DND-41 (cell line): Measurements from ENCODE around the gene ZSWIM4.

Source experiments
- ATAC-seq: fragments of 200-7000 bp; cut with Tn5 transposase; 3 replicates; pipeline ENCODE4 v1.9.1; 2021; ENCODE audit warnings: low read depth; ENCODE audit not compliant: insufficient read depth
- DNase-seq: peaks from one replicate; pipeline ENCODE4 v3.0.0-alpha.2; 2020
- H2AFZ ChIP-seq: 2 replicates; pipeline ENCODE4 v1.6.0; 2012; ENCODE audit warnings: low read depth, low read length
- H3K27ac ChIP-seq: 2 replicates; pipeline ENCODE4 v1.5.1; 2012; ENCODE audit warnings: low read length, inconsistent platforms
- H3K27me3 ChIP-seq: fragments of 200-600 bp; sonication (generic); 2 replicates; pipeline ENCODE4 v1.6.0; 2012; ENCODE audit warnings: low read length, mild to moderate bottlenecking, inconsistent platforms; ENCODE audit not compliant: insufficient read depth, poor library complexity
- H3K36me3 ChIP-seq: 2 replicates; pipeline ENCODE4 v1.5.1; 2012; ENCODE audit warnings: low read length, inconsistent platforms; ENCODE audit not compliant: insufficient read depth
- H3K4me1 ChIP-seq: 2 replicates; pipeline ENCODE4 v1.5.1; 2012; ENCODE audit warnings: mild to moderate bottlenecking, low read length; ENCODE audit not compliant: insufficient read depth
- H3K4me2 ChIP-seq: 2 replicates; pipeline ENCODE4 v1.6.0; 2012; ENCODE audit warnings: mild to moderate bottlenecking, moderate library complexity, low read length, inconsistent platforms; ENCODE audit not compliant: insufficient read depth
- H3K4me3 ChIP-seq, 2 experiments: fragments of 200-600 bp in 1 of 2; shearing (Covaris generic) in 1 of 2; 2 replicates each; pipeline ENCODE4 v1.5.1; 2012 to 2016; ENCODE audit warnings: inconsistent platforms in 2 of 2, low read length in 2 of 2, mild to moderate bottlenecking in 2 of 2, low read depth in 1 of 2, moderate library complexity in 1 of 2
- H3K79me2 ChIP-seq: 2 replicates; pipeline ENCODE4 v1.6.0; 2012; ENCODE audit warnings: low read length, inconsistent platforms; ENCODE audit not compliant: insufficient read depth
- H3K9ac ChIP-seq: 2 replicates; pipeline ENCODE4 v1.6.0; 2012; ENCODE audit warnings: low read depth, mild to moderate bottlenecking, inconsistent platforms, low read length, moderate library complexity
- H3K9me3 ChIP-seq: 2 replicates; pipeline ENCODE4 v1.5.1; 2012; ENCODE audit warnings: low read length, moderate library complexity, mild to moderate bottlenecking, inconsistent platforms; ENCODE audit not compliant: insufficient read depth, severe bottlenecking
- H4K20me1 ChIP-seq: 2 replicates; pipeline ENCODE4 v1.6.0; 2012; ENCODE audit warnings: low read length; ENCODE audit not compliant: insufficient read depth
- CTCF ChIP-seq: IDR thresholded peaks from 2 replicates; pipeline ENCODE4 v1.5.1; 2012; ENCODE audit warnings: borderline replicate concordance, low read length, moderate library complexity, mild to moderate bottlenecking; ENCODE audit not compliant: poor library complexity, severe bottlenecking; ENCODE audit errors: extremely low read depth
- EZH2 ChIP-seq: IDR thresholded peaks from 3 replicates; pipeline ENCODE4 v1.6.1; 2012; ENCODE audit warnings: borderline replicate concordance, low read depth, mild to moderate bottlenecking, moderate library complexity, low read length, inconsistent platforms; ENCODE audit not compliant: severe bottlenecking

The ZSWIM4 gene

DNA sequence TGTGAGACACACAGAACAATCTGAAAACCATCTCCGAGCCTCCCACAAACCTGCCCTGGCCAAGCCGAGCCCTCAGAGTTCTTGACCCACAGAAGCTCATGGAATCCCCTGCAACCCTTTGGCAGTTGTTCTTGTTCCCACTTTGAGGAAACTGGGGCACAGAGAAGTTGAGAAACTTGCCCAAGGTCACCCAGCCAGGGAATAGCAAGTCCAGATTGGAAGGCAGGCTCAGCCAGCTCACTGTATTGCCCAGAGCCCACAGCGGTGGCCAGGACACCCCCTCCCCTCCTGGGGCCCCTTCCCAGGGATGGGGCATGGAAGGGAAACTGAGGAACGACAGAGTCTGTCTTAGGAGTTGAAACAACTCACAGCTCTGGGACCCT lies 1.8 kb downstream of the ZSWIM4 start:
- H3K9ac ChIP-seq: peak overlapping the region; percentile 65; the same call in 1 of the 2 replicates
- ATAC-seq (no peak), DNase-seq (no peak)
- no peaks in the 10 kb centered on the region for H3K36me3 ChIP-seq
- peak overlapping the region in 1 of 2 experiments; percentile 74; a peak in 1 of 4 replicates for H3K4me3 ChIP-seq
- peaks cover 31% of the 10 kb centered on the region for H3K4me1 ChIP-seq
- H3K27me3 ChIP-seq: no peaks in the 10 kb centered on the region
- H3K79me2 ChIP-seq: peaks cover 11% of the 10 kb centered on the region
- TF ChIP-seq EZH2 (no peak), CTCF (no peak)
- peak overlapping the region; percentile 96 for H3K4me2 ChIP-seq
- H4K20me1 ChIP-seq: no peaks in the 10 kb centered on the region
- H3K27ac ChIP-seq: no peak overlapping the region; the same call in 1 of the 2 replicates
- H3K9me3 ChIP-seq: no peaks in the 10 kb centered on the region
- H2AFZ ChIP-seq: no peak overlapping the region

GRCh38 chr19:13797870-13798269 lies 2.6 kb downstream of the ZSWIM4 start:
- no peak overlapping the region for H3K9ac ChIP-seq

DNA sequence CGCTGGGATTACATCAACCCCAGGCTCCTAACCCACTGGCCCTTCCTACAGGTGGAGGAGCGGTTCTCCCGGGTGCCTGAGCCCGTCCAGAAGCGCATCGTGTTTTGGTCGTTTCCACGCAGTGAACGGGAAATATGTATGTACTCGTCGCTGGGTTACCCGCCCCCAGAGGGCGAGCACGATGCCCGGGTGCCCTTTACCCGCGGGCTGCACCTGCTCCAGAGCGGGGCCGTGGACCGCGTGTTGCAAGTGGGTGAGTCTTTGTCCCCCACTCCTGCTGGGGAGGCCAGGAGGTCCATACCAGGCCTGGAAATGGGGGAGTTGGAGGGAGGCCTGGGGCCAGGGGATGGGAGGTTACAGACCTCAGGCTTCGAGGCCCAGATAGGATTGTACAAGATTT lies 4.4 kb downstream of the ZSWIM4 start:
- no peak overlapping the region for H3K9ac ChIP-seq
- H2AFZ ChIP-seq: no peak overlapping the region
- H3K27ac ChIP-seq: no peak overlapping the region
- no peak for TF ChIP-seq CTCF
- TF ChIP-seq EZH2: no peak
- H3K4me1 ChIP-seq: peaks cover 19% of the 10 kb centered on the region
- peaks cover 11% of the 10 kb centered on the region for H3K79me2 ChIP-seq
- no peak overlapping the region for H3K4me2 ChIP-seq
- no peak for ATAC-seq
- H3K4me3 ChIP-seq: no peak overlapping the region
- no peaks in the 10 kb centered on the region for H4K20me1 ChIP-seq
- H3K9me3 ChIP-seq: no peaks in the 10 kb centered on the region
- H3K27me3 ChIP-seq: no peaks in the 10 kb centered on the region
- peaks cover 2% of the 10 kb centered on the region for H3K36me3 ChIP-seq
- DNase-seq: no peak

More at GRCh38 chr19:13797870-13798269, 2.6 kb downstream of the ZSWIM4 start:
- Histone ChIP-seq H3K4me3 (no peak overlapping the region), H3K36me3 (no peaks in the 10 kb centered on the region; the same call in 1 of the 2 replicates), H3K4me2 (no peak overlapping the region), H3K27me3 (no peaks in the 10 kb centered on the region), H3K79me2 (peaks cover 11% of the 10 kb centered on the region), H4K20me1 (no peaks in the 10 kb centered on the region), H3K9me3 (no peaks in the 10 kb centered on the region), H3K4me1 (peaks cover 31% of the 10 kb centered on the region), H3K27ac (no peak overlapping the region), H2AFZ (no peak overlapping the region)
- DNase-seq: no peak
- TF ChIP-seq EZH2 (no peak), CTCF (no peak)
- no peak for ATAC-seq

DNA sequence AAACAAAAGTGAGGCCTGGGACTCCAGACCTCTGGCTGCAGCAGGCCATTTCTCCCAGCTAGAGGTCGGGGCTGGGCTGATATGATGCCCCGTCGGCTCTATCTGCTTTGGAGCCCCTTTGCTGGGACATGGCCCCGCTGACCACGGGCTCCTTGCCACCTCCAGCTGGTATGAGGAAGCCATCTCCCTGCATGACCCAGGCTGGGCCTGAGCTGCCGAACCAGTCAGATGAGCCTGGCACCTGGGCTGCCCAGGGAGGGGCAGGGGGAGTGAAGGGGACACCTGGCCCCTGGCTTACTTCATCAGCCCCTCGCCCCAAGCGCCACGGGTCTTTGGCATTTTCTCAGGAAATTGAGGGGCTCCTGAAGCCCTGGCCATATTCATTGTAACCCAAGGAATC lies 7.8 kb downstream of the ZSWIM4 start:
- Histone ChIP-seq H3K4me1 (no peaks in the 10 kb centered on the region), H3K36me3 (peaks cover 14% of the 10 kb centered on the region), H3K27ac (no peak overlapping the region), H3K79me2 (no peaks in the 10 kb centered on the region), H4K20me1 (no peaks in the 10 kb centered on the region), H2AFZ (no peak overlapping the region), H3K9ac (no peak overlapping the region), H3K4me3 (no peak overlapping the region), H3K9me3 (no peaks in the 10 kb centered on the region), H3K4me2 (no peak overlapping the region), H3K27me3 (no peaks in the 10 kb centered on the region)
- DNase-seq: no peak
- ATAC-seq: no peak
- TF ChIP-seq EZH2 (no peak), CTCF (no peak)
